Sigmoid colon (tissue), 4 donors: ENCODE measurements around the gene BUD13.

Source experiments
- EP300 ChIP-seq, 4 donors: sonication (generic); formaldehyde crosslinking; IDR thresholded peaks; one replicate each; pipeline ENCODE4 v1.6.1; 2017; ENCODE audit warnings: antibody characterized with exemption in 4 of 4
- TF ChIP-seq, protein P1 (sequence below), 4 experiments: fragments of 450-650 bp in 3 of 4; fragments of 200-600 bp in 1 of 4; IDR thresholded peaks; one replicate each; pipeline ENCODE4 v1.5.1; 2016 to 2019; ENCODE audit warnings: antibody characterized with exemption in 4 of 4, mild to moderate bottlenecking in 3 of 4, moderate library complexity in 2 of 4

DNA sequence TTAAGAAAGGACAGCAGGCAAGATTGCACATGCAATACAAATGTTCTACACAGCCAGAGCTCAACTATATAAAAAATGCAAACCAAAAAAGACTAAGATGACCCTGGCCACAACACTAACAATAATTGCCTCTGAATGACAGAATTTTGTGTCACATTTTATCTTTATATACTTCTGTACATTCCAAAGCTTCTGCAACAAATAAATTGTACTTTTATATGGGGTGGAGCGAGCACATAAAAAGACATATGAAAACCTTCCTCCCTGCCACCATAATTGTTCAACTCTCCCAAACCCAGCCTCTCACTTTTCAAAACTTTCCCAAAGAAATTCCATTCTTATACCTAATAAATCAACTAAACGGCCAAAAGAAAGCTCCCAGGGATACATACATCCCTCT lies 10.7 kb downstream of the BUD13 start:
- TF ChIP-seq, protein P1, sequence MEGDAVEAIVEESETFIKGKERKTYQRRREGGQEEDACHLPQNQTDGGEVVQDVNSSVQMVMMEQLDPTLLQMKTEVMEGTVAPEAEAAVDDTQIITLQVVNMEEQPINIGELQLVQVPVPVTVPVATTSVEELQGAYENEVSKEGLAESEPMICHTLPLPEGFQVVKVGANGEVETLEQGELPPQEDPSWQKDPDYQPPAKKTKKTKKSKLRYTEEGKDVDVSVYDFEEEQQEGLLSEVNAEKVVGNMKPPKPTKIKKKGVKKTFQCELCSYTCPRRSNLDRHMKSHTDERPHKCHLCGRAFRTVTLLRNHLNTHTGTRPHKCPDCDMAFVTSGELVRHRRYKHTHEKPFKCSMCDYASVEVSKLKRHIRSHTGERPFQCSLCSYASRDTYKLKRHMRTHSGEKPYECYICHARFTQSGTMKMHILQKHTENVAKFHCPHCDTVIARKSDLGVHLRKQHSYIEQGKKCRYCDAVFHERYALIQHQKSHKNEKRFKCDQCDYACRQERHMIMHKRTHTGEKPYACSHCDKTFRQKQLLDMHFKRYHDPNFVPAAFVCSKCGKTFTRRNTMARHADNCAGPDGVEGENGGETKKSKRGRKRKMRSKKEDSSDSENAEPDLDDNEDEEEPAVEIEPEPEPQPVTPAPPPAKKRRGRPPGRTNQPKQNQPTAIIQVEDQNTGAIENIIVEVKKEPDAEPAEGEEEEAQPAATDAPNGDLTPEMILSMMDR (IDR thresholded peaks at IDR 0.05): no peak
- TF ChIP-seq EP300 (IDR thresholded peaks at IDR 0.05): no peak
